Loucy (cell line): ENCODE measurements around the gene TMEM170A.

Source experiments
- CTCF ChIP-seq: fragments of 200-600 bp; sonication (generic); conservative IDR thresholded peaks from 2 replicates; pipeline ENCODE4 v1.5.1; 2014; ENCODE audit warnings: mild to moderate bottlenecking, antibody characterized with exemption, low read length
- EZH2phosphoT487 ChIP-seq: fragments of 200-600 bp; IDR thresholded peaks from 2 replicates; pipeline ENCODE4 v1.6.1; 2018; ENCODE audit warnings: antibody characterized with exemption, mild to moderate bottlenecking, moderate library complexity, borderline replicate concordance

GRCh38 chr16:75481475-75481874, 17.0 kb upstream of the TMEM170A start:
- TF ChIP-seq CTCF (no peak), EZH2phosphoT487 (no peak)
